Peyer's patch (tissue), 4 donors: ENCODE measurements around the gene NR4A1.

Source experiments
- POLR2A ChIP-seq, 2 donors: fragments of 450-650 bp; IDR thresholded peaks; one replicate each; pipeline ENCODE4 v1.5.1; 2017; ENCODE audit warnings: antibody characterized with exemption in 2 of 2, mild to moderate bottlenecking in 2 of 2, moderate library complexity in 2 of 2
- TF ChIP-seq, protein P1 (sequence below), 6 experiments: fragments of 450-650 bp in 4 of 6; fragments of 200-600 bp in 2 of 6; sonication (generic) in 1 of 6; IDR thresholded peaks; one replicate each; pipeline ENCODE4 v1.5.1; 2017 to 2019; ENCODE audit warnings: antibody characterized with exemption in 6 of 6, mild to moderate bottlenecking in 3 of 6, moderate library complexity in 1 of 6

DNA sequence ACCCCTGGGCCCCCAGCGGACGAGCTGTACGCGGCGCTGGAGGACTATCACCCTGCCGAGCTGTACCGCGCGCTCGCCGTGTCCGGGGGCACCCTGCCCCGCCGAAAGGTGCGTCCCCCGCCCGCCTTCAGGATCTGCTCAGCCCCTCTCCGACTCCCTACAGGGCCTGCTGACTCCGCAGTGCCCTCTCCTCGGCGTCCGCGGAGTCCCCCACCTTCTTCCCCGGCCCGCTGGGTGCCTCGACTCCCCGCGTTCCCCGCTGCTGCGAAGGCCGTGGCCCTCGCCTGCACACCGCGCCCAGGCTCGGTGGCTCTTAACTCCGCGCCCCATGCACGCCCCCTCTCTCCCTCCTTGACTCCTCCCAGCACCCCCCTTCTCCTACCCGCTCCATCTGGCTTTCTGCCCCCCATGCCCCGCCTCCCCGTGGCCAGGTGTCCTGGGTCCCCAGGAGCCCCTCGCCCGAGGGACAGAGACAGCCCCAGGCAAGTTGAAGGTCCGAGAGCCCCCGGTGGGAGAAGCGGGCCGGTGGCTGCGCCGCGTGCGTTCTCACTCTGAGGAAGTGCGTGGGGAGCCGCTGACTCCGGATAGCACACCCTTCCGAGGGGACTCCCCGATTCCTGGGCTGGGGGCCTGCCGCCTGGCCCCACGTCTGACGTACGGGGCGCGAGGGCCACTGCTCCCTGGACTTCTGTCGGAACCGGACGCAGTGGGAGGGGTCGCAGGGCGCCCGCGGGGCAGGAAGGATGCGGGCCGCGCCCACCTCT is 43.9 kb upstream of the NR4A1 start:
- TF ChIP-seq, protein P1, sequence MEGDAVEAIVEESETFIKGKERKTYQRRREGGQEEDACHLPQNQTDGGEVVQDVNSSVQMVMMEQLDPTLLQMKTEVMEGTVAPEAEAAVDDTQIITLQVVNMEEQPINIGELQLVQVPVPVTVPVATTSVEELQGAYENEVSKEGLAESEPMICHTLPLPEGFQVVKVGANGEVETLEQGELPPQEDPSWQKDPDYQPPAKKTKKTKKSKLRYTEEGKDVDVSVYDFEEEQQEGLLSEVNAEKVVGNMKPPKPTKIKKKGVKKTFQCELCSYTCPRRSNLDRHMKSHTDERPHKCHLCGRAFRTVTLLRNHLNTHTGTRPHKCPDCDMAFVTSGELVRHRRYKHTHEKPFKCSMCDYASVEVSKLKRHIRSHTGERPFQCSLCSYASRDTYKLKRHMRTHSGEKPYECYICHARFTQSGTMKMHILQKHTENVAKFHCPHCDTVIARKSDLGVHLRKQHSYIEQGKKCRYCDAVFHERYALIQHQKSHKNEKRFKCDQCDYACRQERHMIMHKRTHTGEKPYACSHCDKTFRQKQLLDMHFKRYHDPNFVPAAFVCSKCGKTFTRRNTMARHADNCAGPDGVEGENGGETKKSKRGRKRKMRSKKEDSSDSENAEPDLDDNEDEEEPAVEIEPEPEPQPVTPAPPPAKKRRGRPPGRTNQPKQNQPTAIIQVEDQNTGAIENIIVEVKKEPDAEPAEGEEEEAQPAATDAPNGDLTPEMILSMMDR (IDR thresholded peaks at IDR 0.05): no peak
- TF ChIP-seq POLR2A (IDR thresholded peaks at IDR 0.05): no peak
